HFFc6 (cell line): Measurements from ENCODE around the gene LRIG1. TPM values are rescaled to one million over a fixed set of nuclear protein-coding genes. Genes with fewer than 3 reads are reported as not detected.

Experiments
- DNase-seq: peaks from one replicate; pipeline ENCODE4 v3.0.0-alpha.2; 2018
- H3K27ac Mint-ChIP-seq: 2 replicates; pipeline ENCODE4 v1.8.0; 2020; ENCODE audit warnings: mild to moderate bottlenecking, mixed read lengths
- H3K27me3 Mint-ChIP-seq: 2 replicates; pipeline ENCODE4 v1.8.0; 2021; ENCODE audit warnings: mild to moderate bottlenecking, moderate library complexity, mixed read lengths; ENCODE audit not compliant: insufficient read depth
- H3K36me3 Mint-ChIP-seq: 2 replicates; pipeline ENCODE4 v1.8.0; 2021; ENCODE audit warnings: low read depth, mixed read lengths
- H3K4me1 Mint-ChIP-seq: 2 replicates; pipeline ENCODE4 v1.8.0; 2020; ENCODE audit warnings: low read depth, mixed read lengths
- H3K4me3 Mint-ChIP-seq: 2 replicates; pipeline ENCODE4 v1.8.0; 2020; ENCODE audit warnings: mild to moderate bottlenecking, moderate library complexity, mixed read lengths
- H3K9me3 Mint-ChIP-seq: 2 replicates; pipeline ENCODE4 v1.8.0; 2020; ENCODE audit warnings: mild to moderate bottlenecking, mixed read lengths
- total RNA-seq, 6 experiments: library from RNA; stranded (reverse); fragmentation: NEBNext Ultra II Directional; extraction: Animal tissue kit (Norgen Biotek cat#: 25700); gene quantifications; 2 replicates in 1 of 6; 3 replicates in 5 of 6; pipeline ENCODE4 v1.2.3, GENCODE V29; 2021
- TF ChIP-seq, protein P1 (sequence below): fragments of 200-600 bp; sonication (generic); IDR thresholded peaks from 2 replicates; pipeline ENCODE4 v1.5.0; 2021; ENCODE audit warnings: antibody characterized with exemption, mild to moderate bottlenecking

The LRIG1 gene
- total RNA-seq, 6 experiments from 2014 or later, result 1.7 to 2.7 (median 2.2) TPM

DNA sequence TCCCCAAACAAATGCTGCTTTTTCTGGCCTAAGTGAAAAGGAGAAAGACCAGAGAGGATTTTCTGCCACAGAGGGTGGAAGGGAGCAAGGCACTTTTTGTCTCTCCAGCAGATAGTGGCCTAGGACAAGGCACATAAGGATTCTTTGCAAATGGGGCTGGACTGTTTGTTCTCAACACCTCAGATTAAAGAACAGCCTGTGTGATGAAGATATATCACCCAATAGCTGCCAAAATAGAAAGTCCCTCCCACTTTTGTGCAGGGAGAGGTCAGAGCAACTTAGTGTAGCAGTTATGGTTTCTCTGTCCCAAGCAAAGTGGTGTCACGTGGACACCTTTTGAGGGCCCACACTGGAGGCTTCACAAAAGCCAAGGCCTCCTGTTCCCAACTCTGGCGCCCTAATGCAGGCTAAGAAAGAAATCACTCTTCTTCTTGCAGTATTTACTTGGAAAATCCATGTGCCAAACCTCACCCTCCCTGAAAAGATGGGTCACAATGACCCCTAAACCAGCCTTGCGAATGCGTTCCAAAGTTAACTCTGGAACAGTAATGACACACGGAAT, 84.9 kb downstream of the LRIG1 start:
- Mint-ChIP-seq H3K27ac (no peak overlapping the region), H3K4me1 (peaks cover 55% of the 10 kb centered on the region), H3K27me3 (no peaks in the 10 kb centered on the region; the same call in 1 of the 2 replicates), H3K36me3 (peaks cover 6% of the 10 kb centered on the region; the same call in 1 of the 2 replicates), H3K9me3 (peaks cover 7% of the 10 kb centered on the region), H3K4me3 (no peak overlapping the region)
- TF ChIP-seq, protein P1, sequence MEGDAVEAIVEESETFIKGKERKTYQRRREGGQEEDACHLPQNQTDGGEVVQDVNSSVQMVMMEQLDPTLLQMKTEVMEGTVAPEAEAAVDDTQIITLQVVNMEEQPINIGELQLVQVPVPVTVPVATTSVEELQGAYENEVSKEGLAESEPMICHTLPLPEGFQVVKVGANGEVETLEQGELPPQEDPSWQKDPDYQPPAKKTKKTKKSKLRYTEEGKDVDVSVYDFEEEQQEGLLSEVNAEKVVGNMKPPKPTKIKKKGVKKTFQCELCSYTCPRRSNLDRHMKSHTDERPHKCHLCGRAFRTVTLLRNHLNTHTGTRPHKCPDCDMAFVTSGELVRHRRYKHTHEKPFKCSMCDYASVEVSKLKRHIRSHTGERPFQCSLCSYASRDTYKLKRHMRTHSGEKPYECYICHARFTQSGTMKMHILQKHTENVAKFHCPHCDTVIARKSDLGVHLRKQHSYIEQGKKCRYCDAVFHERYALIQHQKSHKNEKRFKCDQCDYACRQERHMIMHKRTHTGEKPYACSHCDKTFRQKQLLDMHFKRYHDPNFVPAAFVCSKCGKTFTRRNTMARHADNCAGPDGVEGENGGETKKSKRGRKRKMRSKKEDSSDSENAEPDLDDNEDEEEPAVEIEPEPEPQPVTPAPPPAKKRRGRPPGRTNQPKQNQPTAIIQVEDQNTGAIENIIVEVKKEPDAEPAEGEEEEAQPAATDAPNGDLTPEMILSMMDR, result no peak
- DNase-seq, result no peak

DNA sequence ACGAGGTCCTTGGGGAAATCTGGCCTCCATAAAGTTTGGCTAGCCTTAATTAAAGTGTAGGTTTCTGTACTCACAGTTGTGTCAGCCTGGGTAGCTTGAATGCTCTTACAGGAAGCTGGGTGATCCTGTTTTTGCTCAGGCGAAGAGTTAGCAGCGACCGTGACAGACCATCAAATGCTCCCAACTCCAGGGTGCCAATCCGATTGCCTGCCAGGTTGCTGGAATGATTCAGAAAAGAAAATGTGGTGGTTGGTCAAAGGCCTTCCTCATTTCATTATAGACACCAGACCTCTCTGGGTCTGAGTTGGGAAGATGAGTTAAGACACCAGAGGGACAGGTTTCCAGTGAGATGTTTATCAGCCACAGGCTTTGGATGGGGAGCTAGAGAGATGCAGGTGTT, 86.0 kb downstream of the LRIG1 start:
- Mint-ChIP-seq H3K36me3 (no peaks in the 10 kb centered on the region), H3K9me3 (no peaks in the 10 kb centered on the region), H3K4me3 (no peak overlapping the region), H3K4me1 (peaks cover 55% of the 10 kb centered on the region), H3K27me3 (no peaks in the 10 kb centered on the region), H3K27ac (no peak overlapping the region)
- no peak for DNase-seq
- TF ChIP-seq, protein P1, result no peak

DNA sequence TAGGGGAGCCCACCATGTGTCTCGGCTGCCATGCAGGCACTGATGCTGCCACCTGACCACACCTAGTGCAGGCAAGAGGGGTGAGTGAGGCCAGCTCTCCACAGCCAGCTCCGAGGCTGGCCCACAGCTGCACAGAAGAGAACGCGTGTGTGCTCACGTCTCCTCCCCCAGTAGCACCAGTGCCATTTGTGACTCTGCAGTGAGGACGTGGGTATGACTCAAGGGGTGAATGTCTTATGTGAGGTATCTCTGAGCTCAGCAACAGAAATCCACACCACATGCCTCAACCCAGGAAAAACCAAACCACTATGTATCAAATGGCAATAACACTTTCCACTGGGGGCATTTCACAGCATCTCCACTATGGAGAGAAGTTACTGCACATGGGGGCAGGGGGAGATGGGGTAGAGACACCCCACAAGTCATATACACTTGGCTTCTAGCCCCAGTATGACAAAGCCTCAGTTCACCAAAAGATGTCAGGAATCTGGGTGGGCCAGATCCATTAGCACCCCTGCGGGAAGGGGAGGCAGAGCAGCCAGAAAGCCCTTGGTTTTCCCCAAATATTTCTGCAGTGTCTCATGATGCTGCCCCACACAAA, 87.6 kb downstream of the LRIG1 start:
- peak; percentile 89 for DNase-seq
- Mint-ChIP-seq H3K4me3 (peak overlapping the region; percentile 61), H3K4me1 (peaks cover 55% of the 10 kb centered on the region), H3K27me3 (no peaks in the 10 kb centered on the region), H3K9me3 (no peaks in the 10 kb centered on the region), H3K27ac (peak overlapping the region; percentile 94), H3K36me3 (no peaks in the 10 kb centered on the region)
- TF ChIP-seq, protein P1, result peak; percentile 42

DNA sequence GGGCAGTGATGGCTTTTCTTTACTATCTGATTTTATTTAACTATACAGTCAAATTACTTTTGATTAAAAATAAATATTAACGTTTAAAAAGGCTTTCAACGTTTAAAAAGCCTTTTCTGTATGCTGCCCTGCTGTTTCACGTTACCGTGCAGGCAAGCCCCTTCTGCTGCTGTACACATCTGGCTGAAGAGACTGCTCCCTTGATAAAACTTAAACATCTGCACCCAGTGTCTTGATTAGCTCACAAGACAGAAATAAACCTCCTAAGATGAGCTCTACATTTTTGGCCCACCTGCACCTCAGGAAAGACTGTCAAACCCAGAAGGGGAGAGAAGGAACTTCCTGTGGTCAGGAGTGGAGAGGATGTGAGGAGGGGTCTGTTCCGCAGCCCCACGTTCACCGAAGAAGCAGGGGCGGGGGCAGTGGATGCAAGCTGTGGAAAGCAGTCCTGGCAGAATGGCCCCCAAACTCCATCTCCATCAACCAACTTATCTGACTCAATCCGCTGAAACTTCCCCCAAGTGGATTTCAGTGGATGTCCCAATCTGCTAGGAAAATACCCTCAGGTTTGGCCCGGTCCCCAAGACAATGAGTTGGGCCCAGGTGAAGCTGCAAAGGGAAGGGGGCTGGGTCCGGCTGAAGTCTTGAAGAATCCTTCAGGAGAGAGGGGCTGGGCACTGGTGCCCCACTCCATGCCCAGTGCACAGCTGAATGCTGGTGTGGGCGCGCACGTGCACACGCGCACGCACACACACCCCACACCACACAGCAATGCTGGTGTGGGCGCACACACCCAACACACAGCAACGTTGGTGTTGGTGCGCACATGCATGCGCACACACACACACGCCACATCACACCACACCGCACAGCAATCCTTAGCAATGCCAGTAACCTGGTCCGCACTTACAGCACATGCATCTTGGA, 88.6 kb downstream of the LRIG1 start:
- Mint-ChIP-seq H3K9me3 (no peaks in the 10 kb centered on the region), H3K36me3 (no peaks in the 10 kb centered on the region), H3K4me1 (peaks cover 57% of the 10 kb centered on the region), H3K27me3 (no peaks in the 10 kb centered on the region; the same call in 1 of the 2 replicates), H3K27ac (peak overlapping the region; percentile 94), H3K4me3 (no peak overlapping the region)
- TF ChIP-seq, protein P1, result no peak
- DNase-seq, result no peak

DNA sequence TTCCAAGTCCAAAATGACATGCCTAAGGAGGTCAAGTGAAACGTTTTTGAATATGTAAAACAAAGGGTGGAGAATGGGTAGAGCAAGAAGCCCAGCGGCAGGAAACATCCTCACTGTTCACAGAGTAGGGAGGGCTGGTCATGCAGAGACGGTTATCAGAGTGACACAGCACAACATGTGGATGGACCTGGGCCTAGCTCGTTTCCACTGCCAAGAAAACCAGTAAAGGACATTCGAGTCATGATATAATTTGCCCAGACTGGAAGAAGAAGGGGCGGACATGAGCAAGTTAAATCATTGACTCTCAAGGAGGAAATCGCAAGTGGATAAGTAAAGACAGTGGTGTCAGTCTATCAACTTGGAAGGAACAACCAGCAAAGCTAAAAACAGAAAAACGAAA, 89.3 kb downstream of the LRIG1 start:
- TF ChIP-seq, protein P1, result no peak
- H3K36me3 Mint-ChIP-seq, result no peaks in the 10 kb centered on the region
- H3K27ac Mint-ChIP-seq, result no peak overlapping the region
- H3K27me3 Mint-ChIP-seq, result no peaks in the 10 kb centered on the region; the same call in 1 of the 2 replicates
- no peaks in the 10 kb centered on the region for H3K9me3 Mint-ChIP-seq
- DNase-seq, result no peak
- peaks cover 50% of the 10 kb centered on the region for H3K4me1 Mint-ChIP-seq
- no peak overlapping the region for H3K4me3 Mint-ChIP-seq
